Measurements from ENCODE around the gene SCYGR2.

DNA sequence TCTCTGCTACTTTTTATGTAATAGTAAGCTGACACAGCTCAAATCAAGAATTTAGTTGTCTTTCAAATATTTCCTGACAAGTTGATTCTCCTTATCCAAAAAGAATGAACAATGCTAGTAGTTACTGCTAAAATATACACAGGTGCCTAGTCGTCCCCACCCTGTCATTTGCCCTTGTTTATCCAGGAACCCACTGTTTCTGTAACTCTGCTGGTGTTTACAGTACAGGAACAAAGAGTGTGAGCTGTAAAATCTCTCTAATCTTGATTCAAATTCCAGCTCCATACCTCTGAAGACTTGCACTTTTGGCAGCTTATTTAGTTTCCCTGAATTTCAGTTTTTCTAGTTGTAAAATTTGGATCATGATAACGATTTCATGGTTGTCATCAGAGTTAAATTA, 21.1 kb upstream of the SCYGR2 start:
- TF ChIP-seq, protein P1, sequence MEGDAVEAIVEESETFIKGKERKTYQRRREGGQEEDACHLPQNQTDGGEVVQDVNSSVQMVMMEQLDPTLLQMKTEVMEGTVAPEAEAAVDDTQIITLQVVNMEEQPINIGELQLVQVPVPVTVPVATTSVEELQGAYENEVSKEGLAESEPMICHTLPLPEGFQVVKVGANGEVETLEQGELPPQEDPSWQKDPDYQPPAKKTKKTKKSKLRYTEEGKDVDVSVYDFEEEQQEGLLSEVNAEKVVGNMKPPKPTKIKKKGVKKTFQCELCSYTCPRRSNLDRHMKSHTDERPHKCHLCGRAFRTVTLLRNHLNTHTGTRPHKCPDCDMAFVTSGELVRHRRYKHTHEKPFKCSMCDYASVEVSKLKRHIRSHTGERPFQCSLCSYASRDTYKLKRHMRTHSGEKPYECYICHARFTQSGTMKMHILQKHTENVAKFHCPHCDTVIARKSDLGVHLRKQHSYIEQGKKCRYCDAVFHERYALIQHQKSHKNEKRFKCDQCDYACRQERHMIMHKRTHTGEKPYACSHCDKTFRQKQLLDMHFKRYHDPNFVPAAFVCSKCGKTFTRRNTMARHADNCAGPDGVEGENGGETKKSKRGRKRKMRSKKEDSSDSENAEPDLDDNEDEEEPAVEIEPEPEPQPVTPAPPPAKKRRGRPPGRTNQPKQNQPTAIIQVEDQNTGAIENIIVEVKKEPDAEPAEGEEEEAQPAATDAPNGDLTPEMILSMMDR (IDR thresholded peaks at IDR 0.05; ENCODE audit: borderline replicate concordance, extremely low read depth, low read length, poor library complexity, severe bottlenecking): no peak
- TF ChIP-seq EZH2 (IDR thresholded peaks at IDR 0.05; ENCODE audit: borderline replicate concordance, low read depth, low read length, severe bottlenecking): no peak

Measured in DND-41 (cell line).